ENCODE measurements around the gene IGSF23.

The IGSF23 gene

DNA sequence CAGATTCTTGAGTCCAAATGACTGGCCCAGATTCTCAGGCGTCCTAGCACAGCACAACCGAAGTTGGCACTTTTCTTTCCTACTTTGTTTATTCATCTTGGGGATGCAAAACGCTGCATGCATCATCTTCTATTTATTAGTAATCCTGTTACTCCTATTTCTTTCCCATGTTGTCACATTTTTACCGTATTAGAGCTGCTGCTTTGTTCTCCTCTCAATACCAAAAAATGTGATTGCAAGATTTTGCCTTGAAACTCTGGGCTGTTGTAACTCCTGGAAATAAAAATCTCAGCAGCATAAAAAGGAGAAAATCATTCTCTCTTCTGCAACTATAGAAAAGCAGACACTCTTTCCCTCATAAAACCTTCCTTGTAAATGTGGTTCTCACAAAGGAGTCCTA is 12.9 kb upstream of the IGSF23 start:
- TF ChIP-seq PPARA (CRISPR knock-in tag; IDR thresholded peaks at IDR 0.05; ENCODE audit: borderline replicate concordance): no peak
- no peak for TF ChIP-seq CSRNP3 (CRISPR knock-in tag; IDR thresholded peaks at IDR 0.05)
- TF ChIP-seq ZNF70 (CRISPR knock-in tag; IDR thresholded peaks at IDR 0.05): no peak
- TF ChIP-seq ZC3H10 (CRISPR knock-in tag; IDR thresholded peaks at IDR 0.05): no peak
- no peak for TF ChIP-seq TOX (CRISPR knock-in tag; IDR thresholded peaks at IDR 0.05; ENCODE audit: borderline replicate concordance)
- TF ChIP-seq ZFP30 (CRISPR knock-in tag; IDR thresholded peaks at IDR 0.05): no peak
- TF ChIP-seq TCF4 (CRISPR knock-in tag; IDR thresholded peaks at IDR 0.05; ENCODE audit: borderline replicate concordance): no peak
- TF ChIP-seq SNAI2 (CRISPR knock-in tag; IDR thresholded peaks at IDR 0.05): no peak
- no peak for TF ChIP-seq CREB5 (CRISPR knock-in tag; IDR thresholded peaks at IDR 0.05; ENCODE audit: low read depth)
- ATAC-seq: no peak

GRCh38 chr19:44602081-44602480 is 11.3 kb upstream of the IGSF23 start:
- no peak for ATAC-seq
- TF ChIP-seq OSR1 (CRISPR knock-in tag; IDR thresholded peaks at IDR 0.05) (no peak), ZFP3 (CRISPR knock-in tag; IDR thresholded peaks at IDR 0.05) (no peak), POU6F1 (CRISPR knock-in tag; IDR thresholded peaks at IDR 0.05; ENCODE audit: borderline replicate concordance, low read depth) (no peak), RARB (CRISPR knock-in tag; IDR thresholded peaks at IDR 0.05) (no peak), ZC3H10 (CRISPR knock-in tag; IDR thresholded peaks at IDR 0.05) (no peak), ISL1 (CRISPR knock-in tag; IDR thresholded peaks at IDR 0.05) (no peak), SNAI2 (CRISPR knock-in tag; IDR thresholded peaks at IDR 0.05) (no peak), PPARA (CRISPR knock-in tag; IDR thresholded peaks at IDR 0.05; ENCODE audit: borderline replicate concordance) (no peak), ZNF70 (CRISPR knock-in tag; IDR thresholded peaks at IDR 0.05) (no peak), ZNF8 (CRISPR knock-in tag; IDR thresholded peaks at IDR 0.05) (no peak), GLIS3 (CRISPR knock-in tag; IDR thresholded peaks at IDR 0.05) (no peak), CSDC2 (CRISPR knock-in tag; IDR thresholded peaks at IDR 0.05) (no peak), ZNF565 (CRISPR knock-in tag; conservative IDR thresholded peaks at IDR 0.05; ENCODE audit: low read depth) (no peak), TOX (CRISPR knock-in tag; IDR thresholded peaks at IDR 0.05; ENCODE audit: borderline replicate concordance) (no peak), TCF4 (CRISPR knock-in tag; IDR thresholded peaks at IDR 0.05; ENCODE audit: borderline replicate concordance) (no peak), BACH2 (CRISPR knock-in tag; IDR thresholded peaks at IDR 0.05; ENCODE audit: borderline replicate concordance) (no peak), ZFP30 (CRISPR knock-in tag; IDR thresholded peaks at IDR 0.05) (no peak), CREB5 (CRISPR knock-in tag; IDR thresholded peaks at IDR 0.05; ENCODE audit: low read depth) (no peak), CSRNP3 (CRISPR knock-in tag; IDR thresholded peaks at IDR 0.05) (no peak)
- TF ChIP-seq, protein P1, sequence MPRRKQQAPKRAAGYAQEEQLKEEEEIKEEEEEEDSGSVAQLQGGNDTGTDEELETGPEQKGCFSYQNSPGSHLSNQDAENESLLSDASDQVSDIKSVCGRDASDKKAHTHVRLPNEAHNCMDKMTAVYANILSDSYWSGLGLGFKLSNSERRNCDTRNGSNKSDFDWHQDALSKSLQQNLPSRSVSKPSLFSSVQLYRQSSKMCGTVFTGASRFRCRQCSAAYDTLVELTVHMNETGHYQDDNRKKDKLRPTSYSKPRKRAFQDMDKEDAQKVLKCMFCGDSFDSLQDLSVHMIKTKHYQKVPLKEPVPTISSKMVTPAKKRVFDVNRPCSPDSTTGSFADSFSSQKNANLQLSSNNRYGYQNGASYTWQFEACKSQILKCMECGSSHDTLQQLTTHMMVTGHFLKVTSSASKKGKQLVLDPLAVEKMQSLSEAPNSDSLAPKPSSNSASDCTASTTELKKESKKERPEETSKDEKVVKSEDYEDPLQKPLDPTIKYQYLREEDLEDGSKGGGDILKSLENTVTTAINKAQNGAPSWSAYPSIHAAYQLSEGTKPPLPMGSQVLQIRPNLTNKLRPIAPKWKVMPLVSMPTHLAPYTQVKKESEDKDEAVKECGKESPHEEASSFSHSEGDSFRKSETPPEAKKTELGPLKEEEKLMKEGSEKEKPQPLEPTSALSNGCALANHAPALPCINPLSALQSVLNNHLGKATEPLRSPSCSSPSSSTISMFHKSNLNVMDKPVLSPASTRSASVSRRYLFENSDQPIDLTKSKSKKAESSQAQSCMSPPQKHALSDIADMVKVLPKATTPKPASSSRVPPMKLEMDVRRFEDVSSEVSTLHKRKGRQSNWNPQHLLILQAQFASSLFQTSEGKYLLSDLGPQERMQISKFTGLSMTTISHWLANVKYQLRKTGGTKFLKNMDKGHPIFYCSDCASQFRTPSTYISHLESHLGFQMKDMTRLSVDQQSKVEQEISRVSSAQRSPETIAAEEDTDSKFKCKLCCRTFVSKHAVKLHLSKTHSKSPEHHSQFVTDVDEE (CRISPR knock-in tag; IDR thresholded peaks at IDR 0.05): no peak

Measured in SK-N-SH treated with all-trans-retinoic acid at 6 μM for 48 hours (cell line).